K562 (cell line): ENCODE results near the gene ZNF48. TPM values are rescaled to one million over a fixed set of nuclear protein-coding genes. Genes with fewer than 3 reads are reported as not detected.

Experiments
- CBFA2T3 ChIP-seq: fragments of 450-650 bp; IDR thresholded peaks from 2 replicates; pipeline ENCODE4 v1.6.1; 2017
- CBX1 ChIP-seq: sonication (generic); IDR thresholded peaks from 2 replicates; pipeline ENCODE4 v1.6.1; 2016; ENCODE audit warnings: antibody characterized with exemption, low read depth, mild to moderate bottlenecking
- CHCHD3 ChIP-seq: fragments of 250-450 bp; sonication (Bioruptor Pico); IDR thresholded peaks from 2 replicates; pipeline ENCODE4 v2.1.2; 2022; ENCODE audit warnings: mild to moderate bottlenecking
- ETV6 ChIP-seq, 3 experiments: fragments of 150-350 bp in 1 of 3; sonication (generic) in 1 of 3; formaldehyde crosslinking in 1 of 3; IDR thresholded peaks; 2 replicates each; pipeline versions ENCODE4 v1.6.1 to v1.8.0; 2014 to 2022; ENCODE audit warnings: borderline replicate concordance in 2 of 3, low read depth in 2 of 3, antibody characterized with exemption in 1 of 3, low read length in 1 of 3, mild to moderate bottlenecking in 1 of 3, missing genetic modification reagents in 1 of 3
- GTF2A2 ChIP-seq: IDR thresholded peaks from 2 replicates; pipeline ENCODE4 v1.6.1; 2016; ENCODE audit warnings: mild to moderate bottlenecking, missing genetic modification characterization, missing compliant biosample characterization
- GTF2E2 ChIP-seq: fragments of 200-800 bp; sonication (Bioruptor generic); IDR thresholded peaks from 2 replicates; pipeline ENCODE4 v1.6.1; 2016; ENCODE audit warnings: missing genetic modification characterization, missing compliant biosample characterization
- L3MBTL2 ChIP-seq: fragments of 450-650 bp; IDR thresholded peaks from 2 replicates; pipeline ENCODE4 v1.6.1; 2016; ENCODE audit warnings: mild to moderate bottlenecking, moderate library complexity
- MEF2D ChIP-seq: conservative IDR thresholded peaks from 2 replicates; pipeline ENCODE4 v1.6.1; 2016; ENCODE audit warnings: low read depth, missing genetic modification characterization, missing compliant biosample characterization
- MTA2 ChIP-seq: fragments of 450-650 bp; IDR thresholded peaks from 2 replicates; pipeline ENCODE4 v1.6.1; 2016; ENCODE audit warnings: low read depth
- NONO ChIP-seq, 2 experiments: fragments of 200-400 bp in 1 of 2; fragments of 450-650 bp in 1 of 2; formaldehyde crosslinking in 1 of 2; IDR thresholded peaks; 2 replicates each; pipeline ENCODE4 v1.6.1; 2017; ENCODE audit warnings: low read depth in 2 of 2, mild to moderate bottlenecking in 2 of 2, moderate library complexity in 2 of 2, low read length in 1 of 2
- PHTF2 ChIP-seq: fragments of 250-450 bp; sonication (Bioruptor Pico); IDR thresholded peaks from 2 replicates; pipeline ENCODE4 v1.5.0; 2021; ENCODE audit warnings: mild to moderate bottlenecking
- SETDB1 ChIP-seq: IDR thresholded peaks from one replicate; pipeline ENCODE4 v1.6.1; 2012; ENCODE audit warnings: low read length, control low read depth, inconsistent platforms
- TARDBP ChIP-seq: fragments of 450-650 bp; IDR thresholded peaks from 2 replicates; pipeline ENCODE4 v1.6.1; 2016
- TEAD2 ChIP-seq: fragments of 450-650 bp; IDR thresholded peaks from 2 replicates; pipeline ENCODE4 v1.6.1; 2016; ENCODE audit warnings: missing genetic modification characterization, control low read depth, missing compliant biosample characterization
- WHSC1 ChIP-seq: IDR thresholded peaks from one replicate; pipeline ENCODE4 v1.6.1; 2012; ENCODE audit warnings: low read length, control low read depth, inconsistent platforms
- ZNF212 ChIP-seq: fragments of 450-650 bp; formaldehyde crosslinking; IDR thresholded peaks from 2 replicates; pipeline ENCODE4 v1.4.0; 2020; ENCODE audit warnings: mild to moderate bottlenecking
- ZNF696 ChIP-seq: fragments of 250-450 bp; sonication (Bioruptor Pico); conservative IDR thresholded peaks from 2 replicates; pipeline ENCODE4 v1.4.0; 2020; ENCODE audit warnings: mild to moderate bottlenecking, moderate library complexity
- polyA plus RNA-seq, 8 experiments: library from polyadenylated mRNA; depleted of rRNA in 4 of 8; stranded (reverse) in 5 of 8; unstranded in 3 of 8; fragments of >200 nt; fragmentation: Nextera tagmentation in 2 of 8; fragmentation: Illumina TruSeq in 1 of 8; extraction: Ambion mirVana in 2 of 8; extraction: Trizol in 1 of 8; gene quantifications; 2 replicates each; pipeline versions ENCODE4 v1.2.1 to v1.2.3, GENCODE V29; 2011 to 2014; ENCODE audit warnings: inconsistent platforms in 1 of 8, missing spikeins in 1 of 8
- total RNA-seq, 7 experiments: library from RNA; depleted of rRNA in 6 of 7; stranded (reverse); fragments of >200 nt in 6 of 7; fragmentation: Illumina TruSeq in 2 of 7; extraction: Trizol in 2 of 7; gene quantifications; 2 replicates each; pipeline versions ENCODE4 v1.2.1 to v1.2.3, GENCODE V29; 2011 to 2021; ENCODE audit warnings: low replicate concordance in 1 of 7
- TF ChIP-seq, protein P1 (sequence below), 2 experiments: fragments of 450-650 bp; formaldehyde crosslinking in 1 of 2; IDR thresholded peaks; 2 replicates each; pipeline versions ENCODE4 v1.4.0 to v1.6.1; 2014 to 2020; ENCODE audit warnings: mild to moderate bottlenecking in 2 of 2, borderline replicate concordance in 1 of 2, low read depth in 1 of 2

The ZNF48 gene
- total and polyA plus RNA-seq, 9 of the 15 experiments (the other 6 are each of a cell fraction or from before 2014, with no cell fraction given): 0.38 to 11.6 (median 4.7) TPM

DNA sequence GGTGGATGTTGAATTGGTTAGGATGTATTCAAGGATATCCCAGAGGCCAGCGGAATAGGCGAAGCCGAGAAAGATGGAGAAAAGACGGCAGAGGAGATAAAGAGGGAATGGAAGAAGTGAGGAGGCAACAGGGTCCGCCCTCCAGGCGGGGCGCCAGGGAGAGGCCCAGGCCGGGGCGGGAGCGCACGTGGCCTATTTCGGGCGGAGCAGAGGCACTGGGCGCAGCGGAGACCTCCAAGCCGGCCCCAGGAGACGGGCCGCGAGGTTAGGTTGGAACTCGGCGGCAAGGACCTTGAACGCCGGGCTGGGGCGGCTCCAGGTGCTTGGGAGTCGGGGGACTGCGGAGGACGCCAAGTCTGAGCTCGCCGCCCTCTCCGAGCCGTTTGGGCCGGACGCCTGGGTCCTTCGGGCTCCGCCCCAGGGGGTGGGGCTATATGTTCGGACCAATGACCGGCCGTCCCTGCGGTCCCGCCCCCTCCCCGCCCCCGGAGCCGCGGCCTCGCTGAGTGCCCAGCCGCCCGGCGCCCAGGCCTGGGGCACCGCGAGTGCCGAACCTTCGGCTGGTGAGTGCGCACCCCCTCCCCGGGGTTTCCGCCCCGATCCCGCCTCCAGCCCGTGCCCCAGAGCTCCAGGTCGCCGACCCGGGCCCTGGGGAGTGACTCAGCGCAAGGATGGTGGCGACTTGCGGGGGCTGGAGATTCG is 12.0 kb downstream of the ZNF48 start, which contains the start of gene ZNF771 (continued):
- TF ChIP-seq, protein P1, sequence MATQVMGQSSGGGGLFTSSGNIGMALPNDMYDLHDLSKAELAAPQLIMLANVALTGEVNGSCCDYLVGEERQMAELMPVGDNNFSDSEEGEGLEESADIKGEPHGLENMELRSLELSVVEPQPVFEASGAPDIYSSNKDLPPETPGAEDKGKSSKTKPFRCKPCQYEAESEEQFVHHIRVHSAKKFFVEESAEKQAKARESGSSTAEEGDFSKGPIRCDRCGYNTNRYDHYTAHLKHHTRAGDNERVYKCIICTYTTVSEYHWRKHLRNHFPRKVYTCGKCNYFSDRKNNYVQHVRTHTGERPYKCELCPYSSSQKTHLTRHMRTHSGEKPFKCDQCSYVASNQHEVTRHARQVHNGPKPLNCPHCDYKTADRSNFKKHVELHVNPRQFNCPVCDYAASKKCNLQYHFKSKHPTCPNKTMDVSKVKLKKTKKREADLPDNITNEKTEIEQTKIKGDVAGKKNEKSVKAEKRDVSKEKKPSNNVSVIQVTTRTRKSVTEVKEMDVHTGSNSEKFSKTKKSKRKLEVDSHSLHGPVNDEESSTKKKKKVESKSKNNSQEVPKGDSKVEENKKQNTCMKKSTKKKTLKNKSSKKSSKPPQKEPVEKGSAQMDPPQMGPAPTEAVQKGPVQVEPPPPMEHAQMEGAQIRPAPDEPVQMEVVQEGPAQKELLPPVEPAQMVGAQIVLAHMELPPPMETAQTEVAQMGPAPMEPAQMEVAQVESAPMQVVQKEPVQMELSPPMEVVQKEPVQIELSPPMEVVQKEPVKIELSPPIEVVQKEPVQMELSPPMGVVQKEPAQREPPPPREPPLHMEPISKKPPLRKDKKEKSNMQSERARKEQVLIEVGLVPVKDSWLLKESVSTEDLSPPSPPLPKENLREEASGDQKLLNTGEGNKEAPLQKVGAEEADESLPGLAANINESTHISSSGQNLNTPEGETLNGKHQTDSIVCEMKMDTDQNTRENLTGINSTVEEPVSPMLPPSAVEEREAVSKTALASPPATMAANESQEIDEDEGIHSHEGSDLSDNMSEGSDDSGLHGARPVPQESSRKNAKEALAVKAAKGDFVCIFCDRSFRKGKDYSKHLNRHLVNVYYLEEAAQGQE (IDR thresholded peaks at IDR 0.05; ENCODE audit: borderline replicate concordance): peak; percentile 30; the same call in 1 of the 2 replicates
- TF ChIP-seq, protein P1 (CRISPR knock-in tag; IDR thresholded peaks at IDR 0.05; ENCODE audit: low read depth): 0 out of 2 replicates have a peak, but pooled peaks have one; percentile 58
- no peak for TF ChIP-seq CHCHD3 (CRISPR knock-in tag)
- TF ChIP-seq ZNF696: no peak
- no peak for TF ChIP-seq TEAD2 (tag)
- TF ChIP-seq GTF2A2: 0 out of 2 replicates have a peak, but pooled peaks have one; percentile 41
- TF ChIP-seq PHTF2 (CRISPR knock-in tag): no peak
- TF ChIP-seq L3MBTL2: peak; percentile 97
- TF ChIP-seq GTF2E2: peak; percentile 55; the same call in 1 of the 2 replicates
- no peak for TF ChIP-seq ZNF212
- TF ChIP-seq WHSC1: no peak
- TF ChIP-seq ETV6 (IDR thresholded peaks at IDR 0.05; ENCODE audit: borderline replicate concordance in 1 of 2, low read depth in 2 of 2, low read length in 1 of 2): no peak
- no peak for TF ChIP-seq ETV6 (CRISPR knock-in tag; IDR thresholded peaks at IDR 0.05; ENCODE audit: borderline replicate concordance)
- no peak for TF ChIP-seq MEF2D (tag)
- no peak for TF ChIP-seq MTA2
- peak in 1 of 2 experiments; percentile 25; a peak in 1 of 4 replicates for TF ChIP-seq NONO (IDR thresholded peaks at IDR 0.05; ENCODE audit: low read depth in 2 of 2, low read length in 1 of 2)
- no peak for TF ChIP-seq CBFA2T3
- TF ChIP-seq TARDBP: no peak
- TF ChIP-seq SETDB1: no peak
- TF ChIP-seq CBX1: peak; percentile 36; the same call in 1 of the 2 replicates
